ENCODE results near the gene TARDBP.
"Not testable (repeated sequence)": the region's sequence is repeated elsewhere in the genome, so short reads cannot be mapped to it uniquely, and the experiment has no call there.

The TARDBP gene

GRCh38 chr1:11044086-11044848, 31.8 kb downstream of the TARDBP start:
- no peak for DNase-seq

- DNase-seq, result no peak
Observed at GRCh38 chr1:11044849-11045427, 32.5 kb downstream of the TARDBP start.

- DNase-seq, result no peak
Observed at GRCh38 chr1:11045428-11046269, 33.2 kb downstream of the TARDBP start.

- DNase-seq, result no peak
Observed at GRCh38 chr1:11046270-11046566, 33.8 kb downstream of the TARDBP start.

GRCh38 chr1:11046625-11047365, 34.3 kb downstream of the TARDBP start, which contains the start of gene MASP2:
TSS of gene MASP2 (minus strand) at chr1:11047239. CDS start at chr1:11047207, 32 bp downstream.
- DNase-seq, result no peak

- not testable (repeated sequence) for DNase-seq
Observed at GRCh38 chr1:11051121-11051520, 38.7 kb downstream of the TARDBP start.

- DNase-seq, result peak; percentile 64
Observed at GRCh38 chr1:11051781-11052511, 39.5 kb downstream of the TARDBP start.

- no peak for DNase-seq
Observed at GRCh38 chr1:11052839-11053757, 40.6 kb downstream of the TARDBP start.

GRCh38 chr1:11053758-11054137, 41.3 kb downstream of the TARDBP start:
- DNase-seq, result no peak

- no peak for DNase-seq
Observed at GRCh38 chr1:11054181-11054580, 41.7 kb downstream of the TARDBP start.

GRCh38 chr1:11054666-11055065, 42.2 kb downstream of the TARDBP start:
- no peak for DNase-seq

GRCh38 chr1:11055676-11056075, 43.2 kb downstream of the TARDBP start:
- no peak for DNase-seq

GRCh38 chr1:11056504-11056903, 44.0 kb downstream of the TARDBP start:
- DNase-seq, result no peak

GRCh38 chr1:11057477-11057876, 45.0 kb downstream of the TARDBP start:
- no peak for DNase-seq

GRCh38 chr1:11058026-11058425, 45.6 kb downstream of the TARDBP start:
- DNase-seq, result no peak

GRCh38 chr1:11058595-11059154, 46.2 kb downstream of the TARDBP start:
- DNase-seq, result no peak

GRCh38 chr1:11059155-11059967, 46.9 kb downstream of the TARDBP start:
- DNase-seq, result no peak

GRCh38 chr1:11059968-11060830, 47.7 kb downstream of the TARDBP start, which contains the start of gene SRM:
TSS of gene SRM (minus strand) at chr1:11060018. CDS start at chr1:11059943, 75 bp downstream.
- peak; percentile 94 for DNase-seq
